GM12864 (cell line): ENCODE data around the gene CATSPERD.

Experiments
- DNase-seq: peaks from one replicate; pipeline ENCODE4 v3.0.0-alpha.2; 2011; ENCODE audit warnings: low read depth
- H3K4me3 ChIP-seq: 2 replicates; pipeline ENCODE4 v1.5.1; 2011; ENCODE audit warnings: mild to moderate bottlenecking, low read depth, low read length, control low read depth
- CTCF ChIP-seq: IDR thresholded peaks from 2 replicates; pipeline ENCODE4 v1.5.1; 2011; ENCODE audit warnings: low read depth, mild to moderate bottlenecking, moderate library complexity, low read length, control low read depth, inconsistent platforms; ENCODE audit errors: missing control alignments

The CATSPERD gene

GRCh38 chr19:5821521-5822180, 101.2 kb downstream of the CATSPERD start:
- no peak for DNase-seq
- no peak for TF ChIP-seq CTCF
- H3K4me3 ChIP-seq: no peak overlapping the region

- no peak overlapping the region for H3K4me3 ChIP-seq
- no peak for DNase-seq
- no peak for TF ChIP-seq CTCF
Measured at GRCh38 chr19:5822181-5822844, 101.9 kb downstream of the CATSPERD start.

- DNase-seq: no peak
- no peak overlapping the region for H3K4me3 ChIP-seq
- TF ChIP-seq CTCF: no peak
Measured at GRCh38 chr19:5823579-5824281, 103.3 kb downstream of the CATSPERD start.

GRCh38 chr19:5824751-5825150, 104.3 kb downstream of the CATSPERD start:
- DNase-seq: no peak
- H3K4me3 ChIP-seq: no peak overlapping the region
- no peak for TF ChIP-seq CTCF

GRCh38 chr19:5825178-5825577, 104.7 kb downstream of the CATSPERD start:
- no peak overlapping the region for H3K4me3 ChIP-seq
- DNase-seq: no peak
- no peak for TF ChIP-seq CTCF

GRCh38 chr19:5826531-5827341, 106.3 kb downstream of the CATSPERD start:
- DNase-seq: no peak
- H3K4me3 ChIP-seq: no peak overlapping the region
- no peak for TF ChIP-seq CTCF
